ENCODE measurements around the gene CHST2.
"Not testable (repeated sequence)": the region's sequence is repeated elsewhere in the genome, so short reads cannot be mapped to it uniquely, and the experiment has no call there.

CHST2 gene

DNA sequence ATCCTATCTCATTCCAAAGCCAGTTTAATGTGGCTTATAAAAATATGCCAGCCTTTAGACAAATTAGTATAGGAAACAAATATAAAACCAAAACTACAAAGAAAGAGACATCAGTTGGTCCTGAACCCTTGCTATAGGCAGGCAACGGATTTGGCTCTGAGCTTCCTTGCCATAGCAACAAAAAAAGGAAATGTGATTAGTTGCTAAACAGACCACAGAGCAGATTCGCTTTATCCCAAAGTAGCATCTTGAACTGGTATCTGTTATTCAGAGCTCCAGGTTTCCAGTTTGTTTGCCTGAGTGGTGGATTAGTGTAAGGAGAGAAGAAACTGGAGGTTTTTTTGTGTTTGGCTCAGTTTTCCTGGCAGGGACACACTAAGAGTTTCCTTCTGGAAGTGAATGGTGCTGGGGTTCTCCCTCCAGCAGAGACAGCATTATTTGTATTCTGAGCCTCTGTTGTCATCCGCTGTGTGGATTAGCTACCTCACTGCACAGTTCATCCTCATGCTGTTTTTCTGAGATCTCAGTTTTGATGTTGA, 44.1 kb downstream of the CHST2 start:
- H3K27me3 Mint-ChIP-seq = no peaks in the 10 kb centered on the region
- H3K36me3 Mint-ChIP-seq (ENCODE audit: low read depth) = no peaks in the 10 kb centered on the region
- H3K9me3 Mint-ChIP-seq = no peaks in the 10 kb centered on the region
- ATAC-seq (no peak), DNase-seq (no peak)
- H3K4me1 Mint-ChIP-seq = peaks cover 71% of the 10 kb centered on the region
- peak overlapping the region; percentile 87 for H3K27ac Mint-ChIP-seq
- H3K4me3 Mint-ChIP-seq = no peak overlapping the region

GRCh38 chr3:143165211-143165610, 45.6 kb downstream of the CHST2 start:
- H3K9me3 Mint-ChIP-seq = peaks cover 4% of the 10 kb centered on the region
- peak overlapping the region; percentile 87 for H3K27ac Mint-ChIP-seq
- no peak for ATAC-seq
- H3K27me3 Mint-ChIP-seq = no peaks in the 10 kb centered on the region
- H3K4me3 Mint-ChIP-seq = peak overlapping the region; percentile 50
- DNase-seq = no peak
- peaks cover 79% of the 10 kb centered on the region for H3K4me1 Mint-ChIP-seq
- peaks cover 2% of the 10 kb centered on the region for H3K36me3 Mint-ChIP-seq (ENCODE audit: low read depth)

DNA sequence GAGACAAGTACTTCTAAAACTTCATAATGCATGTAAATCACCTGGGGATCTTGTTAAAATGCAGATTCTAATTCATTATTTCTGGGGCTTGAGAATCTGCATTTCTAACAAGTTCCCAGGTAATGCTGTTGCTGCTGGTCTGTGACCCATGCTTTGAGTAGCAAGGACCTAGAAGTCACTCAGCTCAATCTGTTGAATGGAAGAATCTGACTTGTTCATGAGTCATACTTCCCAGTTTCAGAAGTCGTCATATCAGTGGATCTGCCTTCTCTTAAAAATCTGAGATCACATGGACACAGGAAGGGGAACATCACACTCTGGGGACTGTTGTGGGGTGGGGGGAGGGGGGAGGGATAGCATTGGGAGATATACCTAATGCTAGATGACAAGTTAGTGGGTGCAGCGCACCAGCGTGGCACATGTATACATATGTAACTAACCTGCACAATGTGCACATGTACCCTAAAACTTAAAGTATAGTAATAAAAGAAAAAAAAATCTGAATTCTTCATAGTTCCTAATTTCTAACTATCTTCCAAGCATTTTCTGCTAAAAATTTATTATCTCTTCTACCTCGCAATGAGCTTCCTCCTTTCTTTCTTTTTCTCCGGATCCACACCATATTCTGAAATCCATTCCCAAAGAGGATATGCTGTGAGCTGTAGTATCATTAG, 46.2 kb downstream of the CHST2 start:
- ATAC-seq = peak; percentile 91
- not testable (repeated sequence) for DNase-seq; H3K9me3 Mint-ChIP-seq; H3K36me3 Mint-ChIP-seq (ENCODE audit: low read depth); H3K27me3 Mint-ChIP-seq
- Mint-ChIP-seq H3K4me3 (peak overlapping the region; percentile 50), H3K27ac (peak overlapping the region; percentile 87), H3K4me1 (peaks cover 79% of the 10 kb centered on the region)

- Mint-ChIP-seq H3K4me3 (no peak overlapping the region), H3K27ac (peak overlapping the region; percentile 86), H3K36me3 (ENCODE audit: low read depth) (peaks cover 2% of the 10 kb centered on the region), H3K27me3 (no peaks in the 10 kb centered on the region), H3K9me3 (peaks cover 4% of the 10 kb centered on the region), H3K4me1 (peaks cover 85% of the 10 kb centered on the region)
- DNase-seq (no peak), ATAC-seq (no peak)
Observed at GRCh38 chr3:143166376-143166775, 46.8 kb downstream of the CHST2 start.

DNA sequence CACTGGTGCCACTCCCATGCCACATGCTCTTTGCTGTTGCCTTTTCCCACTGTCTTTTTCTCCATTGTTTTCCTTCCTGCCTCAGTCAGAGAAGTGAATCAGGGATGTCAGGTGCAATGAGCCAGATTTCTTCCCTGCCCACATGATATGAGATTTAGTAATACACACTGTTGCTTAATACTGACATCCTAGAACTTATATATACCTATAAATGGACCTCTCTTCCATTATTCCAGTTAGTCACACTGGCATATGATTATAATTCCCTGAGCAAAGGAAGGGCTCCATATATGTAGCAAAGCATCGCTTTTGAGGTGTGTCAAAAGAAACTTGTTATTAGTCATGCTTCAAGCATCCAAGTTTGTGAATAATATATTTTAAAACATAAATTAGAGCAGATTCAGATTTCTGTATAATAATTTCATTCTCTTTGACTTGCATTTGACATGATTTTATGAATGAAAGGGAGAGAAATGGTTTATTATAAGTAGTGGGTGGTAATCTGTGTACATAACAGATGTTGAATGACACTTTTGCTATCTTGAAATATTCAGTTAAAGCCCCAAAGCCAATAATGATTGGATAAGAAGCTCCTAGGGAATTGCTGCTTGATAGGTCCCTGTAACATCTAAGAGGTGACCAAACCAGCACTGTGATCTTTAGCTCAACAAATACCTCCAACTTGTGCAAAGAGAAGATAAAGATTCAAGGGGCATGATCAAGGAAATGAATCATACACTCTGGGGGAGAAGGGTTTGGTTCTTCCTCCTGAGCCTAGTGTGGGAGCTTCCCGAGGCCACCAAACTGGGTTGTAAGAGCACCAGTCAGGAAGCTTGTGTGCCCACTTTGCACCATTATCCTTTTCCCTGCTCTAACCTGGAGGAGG, 48.6 kb downstream of the CHST2 start:
- Mint-ChIP-seq H3K4me3 (peak overlapping the region; percentile 24), H3K4me1 (peaks cover 93% of the 10 kb centered on the region), H3K27me3 (no peaks in the 10 kb centered on the region), H3K27ac (peak overlapping the region; percentile 75), H3K9me3 (peaks cover 15% of the 10 kb centered on the region), H3K36me3 (ENCODE audit: low read depth) (peaks cover 12% of the 10 kb centered on the region)
- DNase-seq (no peak), ATAC-seq (peak; percentile 31)

GRCh38 chr3:143168855-143169192, 49.3 kb downstream of the CHST2 start:
- H3K36me3 Mint-ChIP-seq (ENCODE audit: low read depth) = peaks cover 14% of the 10 kb centered on the region

DNA sequence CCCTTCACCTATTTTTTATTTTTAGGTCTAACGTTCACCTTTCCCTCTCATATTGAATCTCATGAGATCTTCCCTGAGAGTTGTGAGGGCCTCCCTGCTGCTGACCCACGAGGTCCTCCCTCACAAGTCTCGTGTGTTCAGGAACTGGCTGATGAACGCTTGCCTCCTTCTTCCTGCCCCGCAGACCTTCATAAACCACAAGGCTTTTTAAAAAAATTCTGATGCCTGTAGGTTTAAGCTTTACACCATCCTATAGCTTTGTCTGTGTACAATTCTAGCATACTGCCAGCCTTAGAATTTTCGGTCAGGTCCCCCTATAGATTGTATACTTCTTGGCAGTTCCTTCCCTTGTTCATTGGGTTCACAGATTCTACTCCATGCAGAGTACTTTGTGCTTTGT, 50.5 kb downstream of the CHST2 start:
- H3K36me3 Mint-ChIP-seq (ENCODE audit: low read depth) = peaks cover 19% of the 10 kb centered on the region
- H3K9me3 Mint-ChIP-seq = peaks cover 28% of the 10 kb centered on the region
- DNase-seq (no peak), ATAC-seq (no peak)
- peak overlapping the region; percentile 19 for H3K4me3 Mint-ChIP-seq
- H3K27me3 Mint-ChIP-seq = no peaks in the 10 kb centered on the region
- peaks cover 90% of the 10 kb centered on the region for H3K4me1 Mint-ChIP-seq
- H3K27ac Mint-ChIP-seq = peak overlapping the region; percentile 86

More at GRCh38 chr3:143168855-143169192, 49.3 kb downstream of the CHST2 start:
- H3K27ac Mint-ChIP-seq = peak overlapping the region; percentile 75
- H3K27me3 Mint-ChIP-seq = no peaks in the 10 kb centered on the region
- DNase-seq = no peak
- peaks cover 90% of the 10 kb centered on the region for H3K4me1 Mint-ChIP-seq
- peak overlapping the region; percentile 24 for H3K4me3 Mint-ChIP-seq
- ATAC-seq = no peak
- peaks cover 20% of the 10 kb centered on the region for H3K9me3 Mint-ChIP-seq

DNA sequence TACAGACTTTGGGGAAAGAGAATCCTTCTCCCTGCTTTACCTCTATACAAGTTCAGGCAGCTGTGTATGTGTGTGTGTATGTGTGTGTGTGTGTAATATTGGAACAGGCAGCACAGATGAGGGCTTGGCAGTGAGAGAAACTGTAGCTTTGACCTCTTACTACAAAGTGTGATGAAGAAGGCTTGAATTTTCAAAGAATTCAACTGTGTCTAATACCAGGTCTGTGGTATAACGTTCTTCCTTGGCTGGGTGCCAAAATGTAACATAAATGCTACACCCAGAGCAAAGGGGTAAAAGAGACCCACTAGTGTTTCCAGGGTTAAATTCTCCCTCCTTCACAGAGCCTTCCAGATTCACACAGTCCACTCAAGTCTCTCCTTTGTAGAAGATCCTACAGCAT, 51.1 kb downstream of the CHST2 start:
- peak overlapping the region; percentile 19 for H3K4me3 Mint-ChIP-seq

DNA sequence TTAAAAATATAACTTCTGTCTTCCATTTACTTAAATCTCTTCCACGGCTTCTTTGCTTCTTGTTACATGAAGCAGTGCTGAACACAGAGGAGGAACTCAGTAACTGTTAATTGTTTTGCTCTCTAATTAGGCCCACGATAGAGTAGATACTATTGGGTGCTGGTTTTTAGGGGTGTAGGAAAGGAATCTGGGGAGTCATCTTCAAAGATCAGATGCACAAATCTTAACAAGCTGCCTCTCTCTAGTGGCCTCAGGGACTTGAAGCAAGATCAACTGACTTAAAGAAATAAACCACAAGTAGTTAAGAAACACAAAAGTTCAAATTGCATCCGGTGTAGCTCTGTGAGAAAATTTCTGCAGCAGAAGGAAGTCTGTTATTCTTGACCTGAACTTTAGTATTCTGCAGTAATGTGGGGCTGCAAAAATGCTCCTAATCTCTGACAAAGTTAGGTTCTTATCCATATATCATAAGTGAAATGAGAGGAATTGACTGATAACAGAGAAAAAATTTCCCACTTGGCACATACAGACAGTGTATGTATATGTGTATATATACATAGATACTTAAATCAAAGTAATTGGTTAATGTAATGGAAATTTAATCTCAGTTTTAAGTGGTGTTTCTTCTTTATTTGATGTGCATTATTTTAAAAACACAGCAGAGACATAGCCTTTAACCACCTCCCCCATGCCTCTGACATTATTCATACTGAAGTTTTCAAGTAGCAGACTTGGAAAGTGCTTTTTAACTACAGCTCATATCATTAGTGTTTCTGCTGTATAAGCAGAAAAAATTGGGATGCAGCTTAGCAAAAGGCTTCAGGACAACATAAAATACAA, 51.8 kb downstream of the CHST2 start:
- H3K36me3 Mint-ChIP-seq (ENCODE audit: low read depth) = peaks cover 19% of the 10 kb centered on the region
- H3K4me1 Mint-ChIP-seq = peaks cover 82% of the 10 kb centered on the region
- peak overlapping the region; percentile 86 for H3K27ac Mint-ChIP-seq
- DNase-seq = no peak
- peaks cover 28% of the 10 kb centered on the region for H3K9me3 Mint-ChIP-seq
- no peaks in the 10 kb centered on the region for H3K27me3 Mint-ChIP-seq
- peak; percentile 79 for ATAC-seq
- peak overlapping the region; percentile 52 for H3K4me3 Mint-ChIP-seq

More for the DNA sequence above, 51.1 kb downstream of the CHST2 start:
- Mint-ChIP-seq H3K4me1 (peaks cover 87% of the 10 kb centered on the region), H3K27me3 (no peaks in the 10 kb centered on the region), H3K9me3 (peaks cover 28% of the 10 kb centered on the region), H3K27ac (peak overlapping the region; percentile 86), H3K36me3 (ENCODE audit: low read depth) (peaks cover 19% of the 10 kb centered on the region)
- ATAC-seq (peak; percentile 21), DNase-seq (no peak)

DNA sequence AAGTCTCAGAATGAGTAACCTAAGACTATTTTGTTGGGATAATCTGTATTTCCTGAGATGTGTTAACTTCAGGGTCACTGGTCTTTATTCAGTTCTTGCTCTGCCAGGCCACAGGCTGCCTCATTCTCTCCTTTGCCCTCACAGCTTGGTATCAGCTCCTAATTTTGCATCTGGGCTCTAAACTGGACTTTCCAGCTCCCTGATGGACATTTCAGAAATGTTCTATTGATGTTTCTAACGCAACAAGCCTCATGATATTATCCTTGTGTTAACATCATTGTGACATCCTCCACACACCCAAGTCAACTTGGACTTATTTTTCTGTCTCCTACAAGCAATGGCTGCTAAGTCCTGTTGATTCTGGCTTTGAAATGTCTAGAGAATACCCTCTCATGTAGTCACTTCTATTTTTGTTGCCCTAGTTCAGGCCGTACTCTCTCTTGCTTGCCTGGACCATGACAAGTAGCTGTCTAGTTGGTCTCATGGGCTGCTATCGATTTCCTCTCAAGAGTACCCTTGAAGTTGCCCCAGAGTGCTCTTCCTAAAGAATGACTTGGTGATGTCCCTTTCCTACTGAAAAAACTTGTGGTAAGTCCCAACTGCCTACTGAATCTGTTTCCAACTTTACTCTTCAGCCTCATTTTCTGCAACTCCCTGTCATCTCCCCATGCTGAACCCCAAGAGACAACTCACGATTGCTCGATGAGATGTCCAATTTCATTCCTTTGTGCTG, 52.7 kb downstream of the CHST2 start:
- no peak for ATAC-seq
- Mint-ChIP-seq H3K36me3 (ENCODE audit: low read depth) (peaks cover 19% of the 10 kb centered on the region), H3K9me3 (peaks cover 28% of the 10 kb centered on the region), H3K27ac (peak overlapping the region; percentile 48), H3K4me1 (peaks cover 78% of the 10 kb centered on the region), H3K4me3 (peak overlapping the region; percentile 28), H3K27me3 (no peaks in the 10 kb centered on the region)
- DNase-seq = no peak

GRCh38 chr3:143172795-143173145, 53.2 kb downstream of the CHST2 start:
- no peak for ATAC-seq
- H3K27me3 Mint-ChIP-seq = no peaks in the 10 kb centered on the region
- peaks cover 28% of the 10 kb centered on the region for H3K9me3 Mint-ChIP-seq
- DNase-seq = no peak
- peaks cover 75% of the 10 kb centered on the region for H3K4me1 Mint-ChIP-seq
- H3K4me3 Mint-ChIP-seq = no peak overlapping the region
- H3K27ac Mint-ChIP-seq = peak overlapping the region; percentile 48
- H3K36me3 Mint-ChIP-seq (ENCODE audit: low read depth) = peaks cover 19% of the 10 kb centered on the region

DNA sequence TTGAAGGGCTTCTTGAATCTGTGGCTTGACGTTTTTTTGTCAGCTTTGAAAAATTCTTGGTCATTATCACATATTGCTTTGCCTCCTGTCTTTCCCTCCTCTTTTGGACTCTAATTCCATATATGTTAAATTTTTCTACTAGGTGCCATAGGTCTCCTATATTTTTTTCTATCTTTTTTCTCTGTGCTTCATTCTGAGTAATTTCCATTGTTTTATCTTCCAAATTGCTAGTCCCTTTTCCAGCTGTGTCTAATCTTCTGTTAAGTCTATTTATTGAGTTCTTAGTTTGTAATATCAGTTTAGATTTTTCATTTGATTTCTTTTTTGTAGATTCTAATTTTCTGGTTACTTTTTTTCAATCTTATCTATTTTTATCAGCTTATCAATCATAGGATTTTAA, 53.7 kb downstream of the CHST2 start:
- peaks cover 28% of the 10 kb centered on the region for H3K9me3 Mint-ChIP-seq
- H3K27me3 Mint-ChIP-seq = no peaks in the 10 kb centered on the region
- peaks cover 74% of the 10 kb centered on the region for H3K4me1 Mint-ChIP-seq
- DNase-seq (no peak), ATAC-seq (no peak)
- no peak overlapping the region for H3K4me3 Mint-ChIP-seq
- no peak overlapping the region for H3K27ac Mint-ChIP-seq
- peaks cover 19% of the 10 kb centered on the region for H3K36me3 Mint-ChIP-seq (ENCODE audit: low read depth)
